Fibroblast of mammary gland (primary cell): ENCODE data around the gene FGFR3.

Source experiments
- DNase-seq: peaks from one replicate; pipeline ENCODE4 v3.0.0-alpha.2; 2010; ENCODE audit warnings: low read depth
- H3K4me3 ChIP-seq: 2 replicates; pipeline ENCODE4 v1.5.1; 2011; ENCODE audit warnings: low read depth, mild to moderate bottlenecking, low read length, moderate library complexity; ENCODE audit not compliant: control insufficient read depth
- TF ChIP-seq, protein P1 (sequence below): conservative IDR thresholded peaks from 2 replicates; pipeline ENCODE4 v1.5.1; 2011; ENCODE audit warnings: low read depth, low read length, inconsistent platforms; ENCODE audit not compliant: control insufficient read depth, insufficient read depth

FGFR3 gene

DNA sequence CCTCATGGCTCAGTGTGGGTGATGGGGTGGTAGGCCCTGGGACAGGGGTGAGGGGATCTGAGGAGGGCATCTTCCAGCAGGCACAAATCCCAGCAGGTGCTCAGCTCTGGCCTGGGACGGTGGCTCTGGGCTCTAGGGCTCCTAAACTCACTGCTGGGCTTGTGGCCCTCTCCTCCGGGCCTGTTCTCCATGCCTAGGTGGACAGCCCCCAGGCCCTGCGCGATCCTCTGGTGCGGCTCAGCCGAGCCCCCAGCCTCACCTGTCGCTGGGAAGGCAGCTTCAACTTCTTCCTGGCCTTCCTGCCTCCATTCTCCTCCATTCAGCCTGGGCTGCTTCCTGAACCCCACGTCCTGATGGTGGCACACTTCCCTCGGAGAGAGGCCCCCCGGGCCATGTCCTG, 19.3 kb upstream of the FGFR3 start:
- DNase-seq = no peak
- no peak overlapping the region for H3K4me3 ChIP-seq
- TF ChIP-seq, protein P1, sequence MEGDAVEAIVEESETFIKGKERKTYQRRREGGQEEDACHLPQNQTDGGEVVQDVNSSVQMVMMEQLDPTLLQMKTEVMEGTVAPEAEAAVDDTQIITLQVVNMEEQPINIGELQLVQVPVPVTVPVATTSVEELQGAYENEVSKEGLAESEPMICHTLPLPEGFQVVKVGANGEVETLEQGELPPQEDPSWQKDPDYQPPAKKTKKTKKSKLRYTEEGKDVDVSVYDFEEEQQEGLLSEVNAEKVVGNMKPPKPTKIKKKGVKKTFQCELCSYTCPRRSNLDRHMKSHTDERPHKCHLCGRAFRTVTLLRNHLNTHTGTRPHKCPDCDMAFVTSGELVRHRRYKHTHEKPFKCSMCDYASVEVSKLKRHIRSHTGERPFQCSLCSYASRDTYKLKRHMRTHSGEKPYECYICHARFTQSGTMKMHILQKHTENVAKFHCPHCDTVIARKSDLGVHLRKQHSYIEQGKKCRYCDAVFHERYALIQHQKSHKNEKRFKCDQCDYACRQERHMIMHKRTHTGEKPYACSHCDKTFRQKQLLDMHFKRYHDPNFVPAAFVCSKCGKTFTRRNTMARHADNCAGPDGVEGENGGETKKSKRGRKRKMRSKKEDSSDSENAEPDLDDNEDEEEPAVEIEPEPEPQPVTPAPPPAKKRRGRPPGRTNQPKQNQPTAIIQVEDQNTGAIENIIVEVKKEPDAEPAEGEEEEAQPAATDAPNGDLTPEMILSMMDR = no peak

DNA sequence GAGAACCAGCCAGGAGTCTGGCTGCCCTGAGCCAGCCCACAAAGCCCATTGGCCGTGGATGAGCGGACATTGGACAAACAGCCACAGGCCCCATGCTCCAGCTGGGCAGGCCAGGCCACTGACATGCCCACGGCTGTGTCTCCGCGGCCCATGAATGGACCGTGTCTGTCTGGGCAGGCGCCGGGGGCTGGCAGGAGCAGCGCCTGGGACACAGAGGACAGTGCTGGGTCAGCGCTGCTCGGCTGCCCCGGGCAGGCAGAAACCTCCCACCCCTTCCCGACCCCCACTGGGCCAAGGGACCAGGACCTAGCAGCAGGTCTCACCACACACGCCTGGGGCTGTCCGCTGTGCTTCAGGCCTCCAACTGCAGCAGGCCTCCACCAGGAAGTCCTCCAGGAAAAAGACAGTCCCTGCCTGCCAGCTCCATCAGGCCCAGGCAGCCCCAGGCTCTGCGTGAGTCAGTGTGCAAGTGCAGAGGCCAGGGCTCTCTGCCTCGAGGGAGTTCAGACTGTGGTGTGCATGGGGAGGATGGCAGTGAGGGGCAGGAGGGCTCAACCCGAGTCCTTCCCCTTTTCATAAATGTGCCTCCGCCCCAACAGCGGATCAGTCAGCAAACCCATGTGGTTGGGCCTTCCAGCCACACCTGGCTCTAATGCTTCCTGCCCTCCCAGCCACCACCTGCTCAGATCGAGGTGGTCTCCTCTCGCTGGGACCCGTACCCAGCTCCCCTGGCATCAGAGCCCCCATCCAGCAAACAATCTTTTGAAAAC, 17.2 kb upstream of the FGFR3 start:
- no peak overlapping the region for H3K4me3 ChIP-seq
- DNase-seq = no peak
- TF ChIP-seq, protein P1 = no peak

DNA sequence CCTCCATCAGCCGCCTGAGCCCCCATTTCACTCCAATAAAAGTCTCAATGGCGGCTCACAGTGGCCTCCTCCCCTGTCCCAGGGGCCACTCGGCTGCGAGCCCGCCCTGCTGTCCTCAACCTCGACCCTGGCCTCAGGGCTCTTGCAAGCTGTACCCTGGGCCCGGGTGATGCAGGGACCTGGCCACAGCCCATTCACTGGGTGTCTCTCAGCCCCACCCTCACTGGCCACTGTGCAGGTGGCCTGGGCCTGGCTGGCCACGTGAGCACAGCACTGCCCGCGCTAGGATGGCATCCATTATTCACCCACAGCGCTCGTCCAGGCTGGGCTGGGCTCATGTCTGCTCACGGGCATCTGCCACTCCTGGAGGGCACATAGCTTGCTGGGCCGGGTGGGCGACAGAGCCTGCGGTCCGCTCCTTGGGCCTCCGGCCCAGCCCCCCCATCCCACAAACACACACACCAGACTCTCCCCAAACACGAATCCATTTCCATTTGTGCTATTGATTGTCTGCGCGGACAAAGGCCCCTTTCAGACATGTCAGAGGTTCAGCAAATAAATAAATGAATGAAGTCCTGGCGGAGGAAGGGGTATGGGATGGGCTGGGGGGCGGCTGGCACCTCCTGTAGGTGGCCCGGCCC, 16.5 kb upstream of the FGFR3 start:
- no peak for DNase-seq
- TF ChIP-seq, protein P1 = no peak
- H3K4me3 ChIP-seq = no peak overlapping the region

DNA sequence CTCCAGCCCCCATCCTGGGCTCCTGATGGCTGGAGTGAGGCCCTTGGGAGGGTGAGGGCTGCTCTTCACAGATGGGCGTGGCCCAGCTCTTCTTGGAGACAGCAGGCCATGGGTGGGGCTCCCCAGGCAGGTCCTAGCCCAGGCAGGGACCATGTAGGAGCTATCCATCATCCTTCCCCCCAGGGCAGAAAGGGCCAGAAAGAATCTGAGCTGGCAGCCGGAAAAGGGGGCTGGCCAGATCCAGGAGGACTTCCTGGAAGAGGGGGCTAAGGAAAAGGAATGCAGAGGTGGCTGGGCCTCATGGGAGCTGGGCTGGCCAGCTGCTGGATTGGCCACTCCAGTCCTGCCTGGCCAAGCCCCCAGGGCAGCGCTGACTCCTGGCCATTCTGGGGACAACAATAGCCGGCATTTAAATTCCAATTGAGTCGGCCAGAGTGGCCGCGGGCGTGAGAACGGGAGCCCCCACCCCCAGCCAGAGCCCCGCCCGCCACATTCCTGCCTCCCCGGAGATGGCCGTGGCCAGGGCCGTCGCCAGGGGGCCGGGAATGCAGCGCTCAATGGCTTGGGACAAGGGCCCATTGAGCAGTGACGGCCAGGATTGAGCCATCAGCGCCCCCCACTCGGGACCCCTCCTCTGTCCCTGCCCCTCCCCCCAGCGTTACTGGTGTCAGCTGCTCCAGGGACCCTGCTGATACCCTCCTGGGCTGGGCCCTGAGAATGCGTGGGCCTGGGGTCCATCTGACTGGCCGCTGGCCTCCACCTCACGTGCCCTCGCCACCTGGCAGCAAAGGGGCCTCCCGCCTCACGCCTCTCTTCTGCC, 15.1 kb upstream of the FGFR3 start:
- DNase-seq = no peak
- no peak overlapping the region for H3K4me3 ChIP-seq
- TF ChIP-seq, protein P1 = no peak

DNA sequence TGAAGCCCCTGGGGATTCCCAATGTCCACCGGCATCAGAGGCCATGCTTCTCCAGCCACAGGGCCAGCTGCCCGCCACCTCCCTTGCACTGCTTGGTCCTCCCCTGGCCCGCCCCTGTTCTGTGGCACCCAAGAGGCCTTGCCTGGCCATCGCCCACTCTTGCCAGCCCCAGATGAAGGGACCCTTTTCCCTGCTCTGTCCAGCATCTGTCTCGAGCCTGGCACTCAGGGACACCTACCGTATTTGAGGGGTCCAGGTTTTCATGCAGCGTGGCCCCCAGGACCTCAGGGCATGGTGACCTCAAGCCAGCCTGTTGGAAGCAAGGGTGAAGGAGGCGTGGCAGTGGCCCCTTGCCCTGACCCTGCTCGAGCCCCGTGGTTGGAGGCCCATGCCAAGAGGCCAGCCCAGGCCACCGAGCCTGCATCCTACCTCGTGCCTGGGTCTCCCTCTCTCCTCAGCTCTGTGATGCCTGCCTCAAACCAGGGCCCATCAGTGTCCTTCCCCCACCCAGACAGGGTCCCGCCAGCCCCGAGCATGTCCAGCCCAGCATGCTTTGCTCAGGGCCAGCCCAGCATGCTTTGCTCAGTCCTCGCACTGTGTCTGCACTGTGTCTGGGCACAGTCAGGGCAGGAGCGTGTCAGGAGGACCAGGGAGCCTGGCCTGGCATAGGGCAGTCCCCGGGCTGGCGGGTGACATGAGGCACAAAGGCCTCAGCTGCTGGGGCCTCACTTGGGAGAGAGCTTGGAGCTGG, 14.3 kb upstream of the FGFR3 start:
- TF ChIP-seq, protein P1 = no peak
- DNase-seq = no peak
- no peak overlapping the region for H3K4me3 ChIP-seq
